Neural cell (in vitro differentiated cells): Measurements from ENCODE around the gene DCPS. TPM values are rescaled to one million over a fixed set of nuclear protein-coding genes. Genes with fewer than 3 reads are reported as not detected.
A peak's percentile ranks its signal among the peaks of the same experiment; 100 is the strongest.

Source experiments
- H2AFZ ChIP-seq: fragments of 200-600, 300-800 bp; sonication (generic), shearing (Covaris generic); 2 replicates; pipeline ENCODE4 v1.6.0; 2014; ENCODE audit warnings: low read depth, mild to moderate bottlenecking, antibody characterized with exemption, low read length, moderate library complexity
- H3F3A ChIP-seq: fragments of 200-600 bp; shearing (Covaris generic); 2 replicates; pipeline ENCODE4 v1.6.1; 2016; ENCODE audit warnings: mild to moderate bottlenecking, moderate library complexity, mixed read lengths, antibody characterized with exemption, low read length; ENCODE audit not compliant: insufficient read depth, poor library complexity, severe bottlenecking
- H3K27ac ChIP-seq: fragments of 200-600, 300-800 bp; sonication (generic), shearing (Covaris generic); 2 replicates; pipeline ENCODE4 v1.5.1; 2014; ENCODE audit warnings: mild to moderate bottlenecking, low read length, moderate library complexity
- H3K27me3 ChIP-seq: fragments of 300-800, 200-600 bp; sonication (generic), shearing (Covaris generic); 2 replicates; pipeline ENCODE4 v1.6.0; 2014; ENCODE audit warnings: mild to moderate bottlenecking, low read depth, low read length, moderate library complexity; ENCODE audit not compliant: insufficient read depth
- H3K36me3 ChIP-seq: fragments of 300-800, 200-600 bp; sonication (generic), shearing (Covaris generic); 2 replicates; pipeline ENCODE4 v1.5.1; 2014; ENCODE audit warnings: mild to moderate bottlenecking, antibody characterized with exemption, low read length, moderate library complexity; ENCODE audit not compliant: insufficient read depth
- H3K4me2 ChIP-seq: fragments of 300-800, 200-600 bp; sonication (generic), shearing (Covaris generic); 2 replicates; pipeline ENCODE4 v1.6.0; 2014; ENCODE audit warnings: mild to moderate bottlenecking, low read length
- H3K4me3 ChIP-seq: fragments of 300-800, 200-600 bp; sonication (generic), shearing (Covaris generic); 2 replicates; pipeline ENCODE4 v1.5.1; 2014; ENCODE audit warnings: mild to moderate bottlenecking, low read length, moderate library complexity
- H3K79me2 ChIP-seq: fragments of 200-600 bp; shearing (Covaris generic); replicated peaks from 2 replicates; pipeline ENCODE4 v1.6.0; 2014; ENCODE audit warnings: mild to moderate bottlenecking, low read length, moderate library complexity; ENCODE audit not compliant: insufficient read depth
- H3K9ac ChIP-seq: fragments of 300-800, 200-600 bp; sonication (generic), shearing (Covaris generic); 2 replicates; pipeline ENCODE4 v1.6.1; 2016; ENCODE audit warnings: mild to moderate bottlenecking, low read length, mixed read lengths
- H3K9me2 ChIP-seq: fragments of 200-600 bp; shearing (Covaris generic); 2 replicates; pipeline ENCODE4 v1.6.1; 2016; ENCODE audit warnings: mild to moderate bottlenecking, low read length, mixed read lengths; ENCODE audit not compliant: insufficient read depth
- H3K9me3 ChIP-seq: fragments of 200-600, 300-800 bp; sonication (generic), shearing (Covaris generic); 2 replicates; pipeline ENCODE4 v1.6.1; 2016; ENCODE audit warnings: mild to moderate bottlenecking, mixed run types, low read length, moderate library complexity, mixed read lengths
- H4K20me1 ChIP-seq: fragments of 200-600 bp; shearing (Covaris generic); 2 replicates; pipeline ENCODE4 v1.6.1; 2016; ENCODE audit warnings: mild to moderate bottlenecking, mixed run types; ENCODE audit not compliant: insufficient read depth
- EP300 ChIP-seq: fragments of 450-650 bp; conservative IDR thresholded peaks from 2 replicates; pipeline ENCODE4 v1.6.1; 2014; ENCODE audit warnings: antibody characterized with exemption, mild to moderate bottlenecking, moderate library complexity; ENCODE audit not compliant: poor library complexity, severe bottlenecking
- MXI1 ChIP-seq: fragments of 450-650 bp; conservative IDR thresholded peaks from 2 replicates; pipeline ENCODE4 v1.6.1; 2014; ENCODE audit warnings: antibody characterized with exemption, mild to moderate bottlenecking; ENCODE audit not compliant: poor library complexity, severe bottlenecking
- POLR2AphosphoS5 ChIP-seq: IDR thresholded peaks from 2 replicates; pipeline ENCODE4 v1.6.1; 2012
- RAD21 ChIP-seq: fragments of 450-650 bp; conservative IDR thresholded peaks from 2 replicates; pipeline ENCODE4 v1.6.1; 2014; ENCODE audit warnings: antibody characterized with exemption, mild to moderate bottlenecking, moderate library complexity
- SMC3 ChIP-seq: fragments of 450-650 bp; conservative IDR thresholded peaks from 2 replicates; pipeline ENCODE4 v1.6.1; 2014; ENCODE audit warnings: antibody characterized with exemption, mild to moderate bottlenecking, moderate library complexity; ENCODE audit not compliant: poor library complexity
- polyA plus RNA-seq: library from polyadenylated mRNA; depleted of rRNA; stranded (reverse); fragments of >200 nt; gene quantifications from 2 replicates; pipeline ENCODE4 v1.2.3, GENCODE V29; 2014
- TF ChIP-seq, protein P1 (sequence below): IDR thresholded peaks from 2 replicates; pipeline ENCODE4 v1.6.1; 2012; ENCODE audit warnings: borderline replicate concordance
- TF ChIP-seq, protein P2 (sequence below): fragments of 450-650 bp; IDR thresholded peaks from 2 replicates; pipeline ENCODE4 v1.5.1; 2014; ENCODE audit warnings: antibody characterized with exemption, mild to moderate bottlenecking, moderate library complexity; ENCODE audit not compliant: poor library complexity, severe bottlenecking

DCPS gene
- polyA plus RNA-seq, 1 donor from 2014 or later, result 6.4 TPM

DNA sequence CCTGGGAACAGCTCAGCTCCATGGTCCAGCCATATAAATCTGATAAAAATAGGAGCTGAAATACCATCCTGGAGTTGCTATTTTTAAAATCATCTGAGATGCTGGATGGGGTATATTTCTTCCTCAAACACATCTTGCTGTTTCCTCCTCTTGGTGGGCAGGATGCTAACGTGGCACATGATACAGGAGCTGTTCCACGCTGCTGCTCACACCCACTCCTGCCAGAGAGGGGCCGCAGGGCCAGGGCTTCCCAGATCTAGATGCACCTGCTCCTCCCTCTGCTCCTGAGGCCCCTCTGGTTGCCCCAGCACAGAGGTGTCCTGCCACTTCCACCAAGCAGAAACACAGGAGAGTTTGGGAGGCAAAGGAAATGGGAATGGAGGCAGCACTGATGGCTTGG lies 48.3 kb downstream of the DCPS start:
- no peaks in the 10 kb centered on the region for H3F3A ChIP-seq
- no peaks in the 10 kb centered on the region for H3K36me3 ChIP-seq
- no peaks in the 10 kb centered on the region for H3K9me3 ChIP-seq
- TF ChIP-seq SMC3 (no peak), MXI1 (no peak)
- TF ChIP-seq, protein P1, sequence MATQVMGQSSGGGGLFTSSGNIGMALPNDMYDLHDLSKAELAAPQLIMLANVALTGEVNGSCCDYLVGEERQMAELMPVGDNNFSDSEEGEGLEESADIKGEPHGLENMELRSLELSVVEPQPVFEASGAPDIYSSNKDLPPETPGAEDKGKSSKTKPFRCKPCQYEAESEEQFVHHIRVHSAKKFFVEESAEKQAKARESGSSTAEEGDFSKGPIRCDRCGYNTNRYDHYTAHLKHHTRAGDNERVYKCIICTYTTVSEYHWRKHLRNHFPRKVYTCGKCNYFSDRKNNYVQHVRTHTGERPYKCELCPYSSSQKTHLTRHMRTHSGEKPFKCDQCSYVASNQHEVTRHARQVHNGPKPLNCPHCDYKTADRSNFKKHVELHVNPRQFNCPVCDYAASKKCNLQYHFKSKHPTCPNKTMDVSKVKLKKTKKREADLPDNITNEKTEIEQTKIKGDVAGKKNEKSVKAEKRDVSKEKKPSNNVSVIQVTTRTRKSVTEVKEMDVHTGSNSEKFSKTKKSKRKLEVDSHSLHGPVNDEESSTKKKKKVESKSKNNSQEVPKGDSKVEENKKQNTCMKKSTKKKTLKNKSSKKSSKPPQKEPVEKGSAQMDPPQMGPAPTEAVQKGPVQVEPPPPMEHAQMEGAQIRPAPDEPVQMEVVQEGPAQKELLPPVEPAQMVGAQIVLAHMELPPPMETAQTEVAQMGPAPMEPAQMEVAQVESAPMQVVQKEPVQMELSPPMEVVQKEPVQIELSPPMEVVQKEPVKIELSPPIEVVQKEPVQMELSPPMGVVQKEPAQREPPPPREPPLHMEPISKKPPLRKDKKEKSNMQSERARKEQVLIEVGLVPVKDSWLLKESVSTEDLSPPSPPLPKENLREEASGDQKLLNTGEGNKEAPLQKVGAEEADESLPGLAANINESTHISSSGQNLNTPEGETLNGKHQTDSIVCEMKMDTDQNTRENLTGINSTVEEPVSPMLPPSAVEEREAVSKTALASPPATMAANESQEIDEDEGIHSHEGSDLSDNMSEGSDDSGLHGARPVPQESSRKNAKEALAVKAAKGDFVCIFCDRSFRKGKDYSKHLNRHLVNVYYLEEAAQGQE, result no peak
- H2AFZ ChIP-seq, result no peak overlapping the region
- H3K9me2 ChIP-seq, result no peaks in the 10 kb centered on the region
- no peaks in the 10 kb centered on the region for H3K27me3 ChIP-seq
- H3K4me3 ChIP-seq, result no peak overlapping the region
- no peak overlapping the region for H3K4me2 ChIP-seq
- no peak overlapping the region for H3K9ac ChIP-seq
- H3K27ac ChIP-seq, result no peak overlapping the region
- no peaks in the 10 kb centered on the region for H4K20me1 ChIP-seq
- H3K79me2 ChIP-seq, result peaks cover 10% of the 10 kb centered on the region

DNA sequence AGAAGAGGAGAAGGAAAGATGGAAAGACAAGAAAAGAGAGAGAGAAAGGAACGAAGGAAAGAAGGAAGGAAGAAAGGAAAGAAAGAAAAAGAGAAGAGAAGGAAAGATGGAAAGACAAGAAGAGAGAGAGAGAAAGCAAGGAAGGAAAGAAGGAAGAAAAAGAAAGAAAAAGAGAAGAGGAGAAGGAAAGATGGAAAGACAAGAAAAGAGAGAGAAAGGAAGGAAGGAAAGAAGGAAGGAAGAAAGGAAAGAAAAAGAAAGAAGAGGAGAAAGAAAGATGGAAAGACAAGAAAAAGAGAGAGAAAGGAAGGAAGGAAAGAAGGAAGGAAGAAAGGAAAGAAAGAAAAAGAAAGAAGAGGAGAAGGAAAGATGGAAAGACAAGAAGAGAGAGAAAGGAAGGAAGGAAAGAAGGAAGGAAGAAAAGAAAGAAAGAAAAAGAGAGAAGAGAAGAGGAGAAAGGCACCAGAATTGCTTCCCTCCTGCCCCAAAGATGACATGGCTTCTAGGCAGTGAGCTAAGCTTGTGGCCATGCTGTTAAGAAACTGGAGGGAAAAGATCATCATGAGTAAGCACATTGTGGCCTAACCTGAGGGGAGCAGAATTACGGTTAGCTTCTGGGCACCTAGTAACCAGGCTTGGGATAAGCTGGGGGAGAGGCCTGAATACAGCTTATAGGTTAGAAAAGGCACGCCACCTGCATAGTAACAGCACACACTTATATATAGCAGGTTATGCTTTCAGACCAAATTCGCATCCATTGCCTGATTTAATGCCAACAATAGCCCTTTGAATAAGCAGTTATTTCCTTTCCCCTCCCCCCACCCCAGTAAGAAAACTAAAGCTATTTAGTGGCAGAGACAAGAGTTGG lies 49.3 kb downstream of the DCPS start:
- Histone ChIP-seq H3K9me3 (no peaks in the 10 kb centered on the region), H3K27ac (no peak overlapping the region), H3K79me2 (peaks cover 10% of the 10 kb centered on the region), H3K36me3 (no peaks in the 10 kb centered on the region), H3K4me3 (peak overlapping the region; percentile 37), H3F3A (no peaks in the 10 kb centered on the region), H3K9me2 (no peaks in the 10 kb centered on the region), H3K9ac (no peak overlapping the region), H3K4me2 (no peak overlapping the region), H3K27me3 (no peaks in the 10 kb centered on the region), H2AFZ (no peak overlapping the region), H4K20me1 (no peaks in the 10 kb centered on the region)
- no peak for TF ChIP-seq SMC3
- TF ChIP-seq POLR2AphosphoS5, result no peak
- no peak for TF ChIP-seq RAD21
- no peak for TF ChIP-seq EP300
- TF ChIP-seq MXI1, result no peak
- TF ChIP-seq, protein P2, sequence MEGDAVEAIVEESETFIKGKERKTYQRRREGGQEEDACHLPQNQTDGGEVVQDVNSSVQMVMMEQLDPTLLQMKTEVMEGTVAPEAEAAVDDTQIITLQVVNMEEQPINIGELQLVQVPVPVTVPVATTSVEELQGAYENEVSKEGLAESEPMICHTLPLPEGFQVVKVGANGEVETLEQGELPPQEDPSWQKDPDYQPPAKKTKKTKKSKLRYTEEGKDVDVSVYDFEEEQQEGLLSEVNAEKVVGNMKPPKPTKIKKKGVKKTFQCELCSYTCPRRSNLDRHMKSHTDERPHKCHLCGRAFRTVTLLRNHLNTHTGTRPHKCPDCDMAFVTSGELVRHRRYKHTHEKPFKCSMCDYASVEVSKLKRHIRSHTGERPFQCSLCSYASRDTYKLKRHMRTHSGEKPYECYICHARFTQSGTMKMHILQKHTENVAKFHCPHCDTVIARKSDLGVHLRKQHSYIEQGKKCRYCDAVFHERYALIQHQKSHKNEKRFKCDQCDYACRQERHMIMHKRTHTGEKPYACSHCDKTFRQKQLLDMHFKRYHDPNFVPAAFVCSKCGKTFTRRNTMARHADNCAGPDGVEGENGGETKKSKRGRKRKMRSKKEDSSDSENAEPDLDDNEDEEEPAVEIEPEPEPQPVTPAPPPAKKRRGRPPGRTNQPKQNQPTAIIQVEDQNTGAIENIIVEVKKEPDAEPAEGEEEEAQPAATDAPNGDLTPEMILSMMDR, result no peak
